ENCODE data around the gene ACAA1. TPM values are rescaled to one million over a fixed set of nuclear protein-coding genes. Genes with fewer than 3 reads are reported as not detected.
A peak's percentile ranks its signal among the peaks of the same experiment; 100 is the strongest.
"Not testable (repeated sequence)": the region's sequence is repeated elsewhere in the genome, so short reads cannot be mapped to it uniquely, and the experiment has no call there.

ACAA1 gene
- total and polyA plus RNA-seq, 9 of the 15 experiments (the other 6 are each of a cell fraction or from before 2014, with no cell fraction given) = 4.0 to 88.9 (median 57.2) TPM

DNA sequence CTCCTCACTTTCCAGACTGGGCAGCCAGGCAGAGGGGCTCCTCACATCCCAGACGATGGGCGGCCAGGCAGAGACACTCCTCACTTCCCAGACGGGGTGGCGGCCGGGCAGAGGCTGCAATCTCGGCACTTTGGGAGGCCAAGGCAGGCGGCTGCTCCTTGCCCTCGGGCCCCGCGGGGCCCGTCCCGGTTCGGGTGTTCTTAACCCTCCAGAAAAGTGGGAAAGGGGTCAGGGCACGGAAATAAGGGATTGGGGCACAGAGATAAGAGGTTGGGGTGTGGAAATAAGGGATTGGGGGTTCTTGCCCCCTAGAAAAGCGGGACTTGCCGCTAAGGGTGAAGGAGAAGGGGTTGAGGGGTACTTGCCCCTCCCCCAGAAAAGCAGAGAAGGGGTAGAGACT lies 54.6 kb downstream of the ACAA1 start:
- H3K27ac ChIP-seq (ENCODE audit: extremely low read depth, low read depth, low read length); H3K27me3 ChIP-seq (ENCODE audit: control insufficient read depth in 2 of 2, insufficient read depth in 2 of 2, low read length in 2 of 2); H3K9me1 ChIP-seq (ENCODE audit: control insufficient read depth, insufficient read depth, low read length); FAIRE-seq; H3K9me3 ChIP-seq (replicated peaks; ENCODE audit: control insufficient read depth, insufficient read depth, low read depth, low read length); H2AFZ ChIP-seq (ENCODE audit: low read depth, low read length); POLR2A ChIA-PET; H3K36me3 ChIP-seq (ENCODE audit: control insufficient read depth, insufficient read depth, low read length); ATAC-seq; H3K4me2 ChIP-seq (ENCODE audit: insufficient read depth, low read length); H3K79me2 ChIP-seq (ENCODE audit: control insufficient read depth, insufficient read depth, low read length); CTCF ChIA-PET (ENCODE audit: low intra/inter-chr PET ratio); BruUV-seq (replicated peaks); H3K4me1 ChIP-seq (replicated peaks in 1 of 2; ENCODE audit: control insufficient read depth in 2 of 2, insufficient read depth in 2 of 2, low read length in 2 of 2); H3K4me3 ChIP-seq; intact Hi-C loops (cut with micrococcal nuclease); in situ Hi-C loops (cut with MboI); DNase-seq (ENCODE audit: extremely low read depth in 1 of 4, low spot score in 3 of 4); H4K20me1 ChIP-seq (replicated peaks; ENCODE audit: control insufficient read depth, insufficient read depth, low read length); H3K9ac ChIP-seq (ENCODE audit: insufficient read depth in 1 of 2, low read depth in 2 of 2, low read length in 2 of 2): not testable (repeated sequence)
- 4% methylated on average over 7 of the region's 16 CpGs for WGBS (ENCODE audit: insufficient coverage, low coverage, missing lambda C conversion rate)

DNA sequence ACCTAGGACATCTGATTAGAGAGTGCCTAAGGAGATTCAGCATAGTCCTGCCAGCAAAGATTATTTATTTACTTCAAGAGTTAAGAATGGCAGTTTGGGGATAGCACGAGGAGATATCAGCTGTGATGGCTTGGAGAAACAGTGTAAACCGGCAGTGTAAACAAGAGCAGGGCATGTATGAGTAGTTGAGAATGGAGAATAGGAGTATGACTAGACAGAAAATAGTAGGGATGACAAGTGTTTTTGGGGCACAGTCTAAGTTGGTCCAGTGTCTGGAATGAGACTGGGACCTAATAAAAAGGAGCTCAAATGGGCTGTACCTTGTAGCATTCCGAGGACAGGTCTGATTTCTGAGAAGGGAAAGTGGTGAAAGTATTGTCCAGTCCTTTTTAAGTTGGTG lies 59.9 kb downstream of the ACAA1 start:
- POLR2A ChIA-PET; H3K27ac ChIP-seq (ENCODE audit: extremely low read depth, low read depth, low read length); in situ Hi-C loops (cut with MboI); H3K36me3 ChIP-seq (ENCODE audit: control insufficient read depth, insufficient read depth, low read length); H3K9ac ChIP-seq (ENCODE audit: insufficient read depth in 1 of 2, low read depth in 2 of 2, low read length in 2 of 2); intact Hi-C loops (cut with micrococcal nuclease); H2AFZ ChIP-seq (ENCODE audit: low read depth, low read length); CTCF ChIA-PET (ENCODE audit: low intra/inter-chr PET ratio); H3K9me3 ChIP-seq (replicated peaks; ENCODE audit: control insufficient read depth, insufficient read depth, low read depth, low read length); H3K4me3 ChIP-seq; H3K9me1 ChIP-seq (ENCODE audit: control insufficient read depth, insufficient read depth, low read length); BruUV-seq (replicated peaks); H4K20me1 ChIP-seq (replicated peaks; ENCODE audit: control insufficient read depth, insufficient read depth, low read length); DNase-seq (ENCODE audit: extremely low read depth in 1 of 4, low spot score in 3 of 4); ATAC-seq; H3K4me1 ChIP-seq (replicated peaks in 1 of 2; ENCODE audit: control insufficient read depth in 2 of 2, insufficient read depth in 2 of 2, low read length in 2 of 2); H3K79me2 ChIP-seq (ENCODE audit: control insufficient read depth, insufficient read depth, low read length); FAIRE-seq; H3K4me2 ChIP-seq (ENCODE audit: insufficient read depth, low read length): not testable (repeated sequence)
- 0% methylated on average over 1 of the region's 3 CpGs for WGBS (ENCODE audit: insufficient coverage, low coverage, missing lambda C conversion rate)
- H3K27me3 ChIP-seq (ENCODE audit: control insufficient read depth in 2 of 2, insufficient read depth in 2 of 2, low read length in 2 of 2) = peaks cover 10 to 12% of the 10 kb centered on the region in 2 experiments; a peak in 4 of 5 replicates
- peak in 1 of 2 experiments; percentile 37; a peak in 1 of 4 replicates for TF ChIP-seq MNT (conservative IDR thresholded peaks at IDR 0.05)
- peak; percentile 83 for TF ChIP-seq C11orf30 (IDR thresholded peaks at IDR 0.05; ENCODE audit: low read depth)
- TF ChIP-seq MAFG (tag; conservative IDR thresholded peaks at IDR 0.05) = peak; percentile 95
- peak; percentile 95 for TF ChIP-seq ZNF316 (IDR thresholded peaks at IDR 0.05)

All from K562 (cell line).